K562 (cell line): ENCODE results near the gene ANP32B. TPM values are rescaled to one million over a fixed set of nuclear protein-coding genes. Genes with fewer than 3 reads are reported as not detected.

ENCODE experiments used
- CHD2 ChIP-seq: IDR thresholded peaks from 2 replicates; pipeline ENCODE4 v1.6.1; 2011; ENCODE audit warnings: low read depth, low read length
- CREB1 ChIP-seq, 2 experiments: sonication (generic) in 1 of 2; formaldehyde crosslinking in 1 of 2; IDR thresholded peaks; 2 replicates each; pipeline versions ENCODE4 v1.6.1 to v1.8.0; 2012 to 2022; ENCODE audit warnings: inconsistent platforms in 1 of 2, mild to moderate bottlenecking in 1 of 2, missing genetic modification reagents in 1 of 2, moderate library complexity in 1 of 2
- FOXJ3 ChIP-seq: sonication (generic); formaldehyde crosslinking; IDR thresholded peaks from 2 replicates; pipeline ENCODE4 v1.4.0; 2020; ENCODE audit warnings: mild to moderate bottlenecking, missing genetic modification reagents
- FUS ChIP-seq: fragments of 200-400 bp; formaldehyde crosslinking; optimal IDR thresholded peaks from 2 replicates; pipeline ENCODE3; 2017; ENCODE audit warnings: low read depth, low read length
- HDAC8 ChIP-seq: fragments of 450-650 bp; IDR thresholded peaks from 2 replicates; pipeline ENCODE4 v1.6.1; 2016; ENCODE audit warnings: mild to moderate bottlenecking, missing genetic modification characterization, moderate library complexity, missing compliant biosample characterization
- HNRNPK ChIP-seq: fragments of 200-400 bp; formaldehyde crosslinking; IDR thresholded peaks from one replicate; pipeline ENCODE4 v1.6.1; 2018; ENCODE audit warnings: mild to moderate bottlenecking, low read depth, low read length; ENCODE audit not compliant: poor library complexity, severe bottlenecking
- IFI16 ChIP-seq: fragments of 250-450 bp; sonication (Bioruptor Pico); IDR thresholded peaks from 2 replicates; pipeline ENCODE4 v2.1.2; 2022; ENCODE audit warnings: mild to moderate bottlenecking, inconsistent platforms
- JUN ChIP-seq, 2 experiments: sonication (generic) in 1 of 2; formaldehyde crosslinking in 1 of 2; IDR thresholded peaks; 2 replicates each; pipeline versions ENCODE4 v1.6.1 to v1.8.0; 2012 to 2022; ENCODE audit warnings: borderline replicate concordance in 2 of 2, mild to moderate bottlenecking in 2 of 2, improper control_type of control experiment in 1 of 2, low read depth in 1 of 2, low read length in 1 of 2, missing genetic modification reagents in 1 of 2
- MBD2 ChIP-seq: sonication (generic); IDR thresholded peaks from 2 replicates; pipeline ENCODE4 v1.6.1; 2016; ENCODE audit warnings: low read depth, borderline replicate concordance
- NCOA6 ChIP-seq: fragments of 450-650 bp; IDR thresholded peaks from 2 replicates; pipeline ENCODE4 v1.6.1; 2017; ENCODE audit warnings: mild to moderate bottlenecking
- PHF8 ChIP-seq: fragments of 200-600 bp; sonication (generic); IDR thresholded peaks from 2 replicates; pipeline ENCODE4 v1.6.1; 2012; ENCODE audit warnings: mixed run types, mild to moderate bottlenecking, inconsistent platforms, low read length, moderate library complexity, borderline replicate concordance
- POLR2A ChIP-seq: fragments of 450-650 bp; conservative IDR thresholded peaks from 2 replicates; pipeline ENCODE4 v1.6.1; 2016
- RFX1 ChIP-seq: fragments of 450-650 bp; IDR thresholded peaks from 2 replicates; pipeline ENCODE4 v1.6.1; 2016; ENCODE audit warnings: mild to moderate bottlenecking, moderate library complexity
- SP1 ChIP-seq: sonication (generic); formaldehyde crosslinking; IDR thresholded peaks from 2 replicates; pipeline ENCODE4 v1.8.1; 2022; ENCODE audit warnings: mild to moderate bottlenecking, missing genetic modification reagents
- SP2 ChIP-seq: IDR thresholded peaks from 2 replicates; pipeline ENCODE4 v1.6.1; 2011; ENCODE audit warnings: mild to moderate bottlenecking, low read depth, low read length, moderate library complexity; ENCODE audit not compliant: poor library complexity, severe bottlenecking; ENCODE audit errors: extremely low read depth
- TOE1 ChIP-seq, 2 experiments: fragments of 450-650 bp in 1 of 2; sonication (generic) in 1 of 2; formaldehyde crosslinking in 1 of 2; IDR thresholded peaks; 2 replicates each; pipeline versions ENCODE4 v1.7.1 to v1.8.0; 2016 to 2022; ENCODE audit warnings: borderline replicate concordance in 2 of 2, mild to moderate bottlenecking in 2 of 2, antibody characterized with exemption in 1 of 2, inconsistent platforms in 1 of 2, low read depth in 1 of 2, missing genetic modification reagents in 1 of 2, moderate library complexity in 1 of 2
- TRIM28 ChIP-seq: fragments of 450-650 bp; IDR thresholded peaks from 2 replicates; pipeline ENCODE4 v1.6.1; 2017
- XRCC4 ChIP-seq: IDR thresholded peaks from one replicate; pipeline ENCODE4 v1.6.1; 2011; ENCODE audit not compliant: insufficient read depth, insufficient read length; ENCODE audit errors: extremely low read depth
- ZBTB7A ChIP-seq: IDR thresholded peaks from 2 replicates; pipeline ENCODE4 v1.6.1; 2011; ENCODE audit warnings: low read depth, mild to moderate bottlenecking, low read length, moderate library complexity, borderline replicate concordance; ENCODE audit not compliant: control insufficient read depth
- ZC3H4 ChIP-seq: sonication (generic); formaldehyde crosslinking; IDR thresholded peaks from 2 replicates; pipeline ENCODE4 v1.9.0; 2021; ENCODE audit warnings: missing genetic modification reagents, borderline replicate concordance
- ZNF133 ChIP-seq: fragments of 250-450 bp; sonication (Bioruptor Pico); IDR thresholded peaks from 2 replicates; pipeline ENCODE4 v1.4.0; 2020; ENCODE audit warnings: mild to moderate bottlenecking
- ZNF232 ChIP-seq: sonication (generic); formaldehyde crosslinking; IDR thresholded peaks from 2 replicates; pipeline ENCODE4 v1.8.0; 2022; ENCODE audit warnings: mild to moderate bottlenecking, missing genetic modification reagents
- ZNF354B ChIP-seq: fragments of 250-450 bp; sonication (Bioruptor Pico); IDR thresholded peaks from 2 replicates; pipeline ENCODE4 v1.4.0; 2020
- ZNF511 ChIP-seq: sonication (generic); formaldehyde crosslinking; IDR thresholded peaks from 2 replicates; pipeline ENCODE4 v1.8.0; 2022; ENCODE audit warnings: mild to moderate bottlenecking, missing genetic modification reagents
- polyA plus RNA-seq, 8 experiments: library from polyadenylated mRNA; depleted of rRNA in 4 of 8; stranded (reverse) in 5 of 8; unstranded in 3 of 8; fragments of >200 nt; fragmentation: Nextera tagmentation in 2 of 8; fragmentation: Illumina TruSeq in 1 of 8; extraction: Ambion mirVana in 2 of 8; extraction: Trizol in 1 of 8; gene quantifications; 2 replicates each; pipeline versions ENCODE4 v1.2.1 to v1.2.3, GENCODE V29; 2011 to 2014; ENCODE audit warnings: inconsistent platforms in 1 of 8, missing spikeins in 1 of 8
- total RNA-seq, 7 experiments: library from RNA; depleted of rRNA in 6 of 7; stranded (reverse); fragments of >200 nt in 6 of 7; fragmentation: Illumina TruSeq in 2 of 7; extraction: Trizol in 2 of 7; gene quantifications; 2 replicates each; pipeline versions ENCODE4 v1.2.1 to v1.2.3, GENCODE V29; 2011 to 2021; ENCODE audit warnings: low replicate concordance in 1 of 7
- TF ChIP-seq, protein P1 (sequence below): sonication (generic); formaldehyde crosslinking; IDR thresholded peaks from 2 replicates; pipeline ENCODE4 v1.8.0; 2022; ENCODE audit warnings: mild to moderate bottlenecking, missing genetic modification reagents

ANP32B gene
- total and polyA plus RNA-seq, 9 of the 15 experiments (the other 6 are each of a cell fraction or from before 2014, with no cell fraction given): 68.9 to 815 (median 141) TPM

DNA sequence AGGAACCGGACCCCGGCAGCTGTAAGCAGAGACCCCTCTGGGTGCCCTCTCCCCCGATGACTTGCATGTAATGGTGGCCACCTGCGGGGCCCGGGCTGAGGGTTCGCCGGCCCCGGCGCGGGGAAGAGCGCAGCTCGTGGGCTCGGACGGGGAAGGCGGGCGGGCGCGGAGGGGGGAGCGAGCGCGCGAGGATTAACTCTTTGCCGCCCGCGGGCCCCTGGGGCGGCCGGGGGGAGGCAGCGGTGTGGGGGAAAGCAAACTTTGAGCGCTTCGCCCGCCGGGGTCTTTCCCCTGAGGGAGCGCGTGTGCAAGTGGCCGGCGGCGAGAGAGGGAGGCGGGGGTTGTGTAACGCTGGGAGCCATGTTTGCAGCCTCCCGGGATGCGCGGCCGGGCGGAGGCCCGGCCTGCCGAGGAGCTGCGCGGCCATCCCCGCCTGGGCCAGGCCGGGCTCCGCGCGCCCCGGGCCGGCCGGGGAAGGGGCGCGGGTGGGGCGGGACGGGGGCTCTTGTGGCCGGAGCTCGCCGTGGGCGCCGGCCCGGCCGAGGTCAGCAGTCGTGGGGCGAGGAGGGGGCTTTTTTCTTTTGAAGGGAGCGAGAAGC lies 547 bp downstream of the ANP32B start (continued):
- TF ChIP-seq HDAC8 (tag) (no peak), ZNF232 (CRISPR knock-in tag) (no peak), ZNF511 (CRISPR knock-in tag) (no peak), TRIM28 (no peak), ZBTB7A (no peak), JUN (IDR thresholded peaks at IDR 0.05; ENCODE audit: borderline replicate concordance, low read depth, low read length) (no peak), JUN (CRISPR knock-in tag; IDR thresholded peaks at IDR 0.05; ENCODE audit: borderline replicate concordance) (no peak), FOXJ3 (no peak), NCOA6 (no peak), SP1 (CRISPR knock-in tag) (peak; percentile 53; the same call in 1 of the 2 replicates), CREB1 (IDR thresholded peaks at IDR 0.05) (no peak), CREB1 (CRISPR knock-in tag; IDR thresholded peaks at IDR 0.05) (no peak), TOE1 (IDR thresholded peaks at IDR 0.05; ENCODE audit: borderline replicate concordance) (no peak), TOE1 (CRISPR knock-in tag; IDR thresholded peaks at IDR 0.05; ENCODE audit: borderline replicate concordance, low read depth) (no peak), RFX1 (no peak), XRCC4 (no peak), SP2 (no peak), MBD2 (no peak), FUS (peak; percentile 43), ZC3H4 (peak; percentile 62; the same call in 1 of the 2 replicates), ZNF354B (no peak), PHF8 (peak; percentile 35; the same call in 1 of the 2 replicates), ZNF133 (CRISPR knock-in tag) (no peak), CHD2 (no peak), IFI16 (CRISPR knock-in tag) (no peak), POLR2A (peak; percentile 46; the same call in 1 of the 2 replicates), HNRNPK (peak; percentile 5)
- TF ChIP-seq, protein P1, sequence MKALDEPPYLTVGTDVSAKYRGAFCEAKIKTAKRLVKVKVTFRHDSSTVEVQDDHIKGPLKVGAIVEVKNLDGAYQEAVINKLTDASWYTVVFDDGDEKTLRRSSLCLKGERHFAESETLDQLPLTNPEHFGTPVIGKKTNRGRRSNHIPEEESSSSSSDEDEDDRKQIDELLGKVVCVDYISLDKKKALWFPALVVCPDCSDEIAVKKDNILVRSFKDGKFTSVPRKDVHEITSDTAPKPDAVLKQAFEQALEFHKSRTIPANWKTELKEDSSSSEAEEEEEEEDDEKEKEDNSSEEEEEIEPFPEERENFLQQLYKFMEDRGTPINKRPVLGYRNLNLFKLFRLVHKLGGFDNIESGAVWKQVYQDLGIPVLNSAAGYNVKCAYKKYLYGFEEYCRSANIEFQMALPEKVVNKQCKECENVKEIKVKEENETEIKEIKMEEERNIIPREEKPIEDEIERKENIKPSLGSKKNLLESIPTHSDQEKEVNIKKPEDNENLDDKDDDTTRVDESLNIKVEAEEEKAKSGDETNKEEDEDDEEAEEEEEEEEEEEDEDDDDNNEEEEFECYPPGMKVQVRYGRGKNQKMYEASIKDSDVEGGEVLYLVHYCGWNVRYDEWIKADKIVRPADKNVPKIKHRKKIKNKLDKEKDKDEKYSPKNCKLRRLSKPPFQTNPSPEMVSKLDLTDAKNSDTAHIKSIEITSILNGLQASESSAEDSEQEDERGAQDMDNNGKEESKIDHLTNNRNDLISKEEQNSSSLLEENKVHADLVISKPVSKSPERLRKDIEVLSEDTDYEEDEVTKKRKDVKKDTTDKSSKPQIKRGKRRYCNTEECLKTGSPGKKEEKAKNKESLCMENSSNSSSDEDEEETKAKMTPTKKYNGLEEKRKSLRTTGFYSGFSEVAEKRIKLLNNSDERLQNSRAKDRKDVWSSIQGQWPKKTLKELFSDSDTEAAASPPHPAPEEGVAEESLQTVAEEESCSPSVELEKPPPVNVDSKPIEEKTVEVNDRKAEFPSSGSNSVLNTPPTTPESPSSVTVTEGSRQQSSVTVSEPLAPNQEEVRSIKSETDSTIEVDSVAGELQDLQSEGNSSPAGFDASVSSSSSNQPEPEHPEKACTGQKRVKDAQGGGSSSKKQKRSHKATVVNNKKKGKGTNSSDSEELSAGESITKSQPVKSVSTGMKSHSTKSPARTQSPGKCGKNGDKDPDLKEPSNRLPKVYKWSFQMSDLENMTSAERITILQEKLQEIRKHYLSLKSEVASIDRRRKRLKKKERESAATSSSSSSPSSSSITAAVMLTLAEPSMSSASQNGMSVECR (CRISPR knock-in tag): no peak
